GM12873 (cell line): ENCODE data around the gene CD44.

Experiments used
- CTCF ChIP-seq: IDR thresholded peaks from 2 replicates; pipeline ENCODE4 v1.5.1; 2012; ENCODE audit warnings: low read depth, mild to moderate bottlenecking, moderate library complexity, low read length, control low read depth; ENCODE audit not compliant: insufficient read depth; ENCODE audit errors: missing control alignments

CD44 gene

GRCh38 chr11:35250621-35251020, 111.7 kb downstream of the CD44 start:
- no peak for TF ChIP-seq CTCF

GRCh38 chr11:35253237-35253636, 114.3 kb downstream of the CD44 start:
- TF ChIP-seq CTCF = no peak

- TF ChIP-seq CTCF = no peak
Observed at GRCh38 chr11:35255514-35255913, 116.5 kb downstream of the CD44 start.

GRCh38 chr11:35256296-35256695, 117.3 kb downstream of the CD44 start:
- TF ChIP-seq CTCF = no peak

GRCh38 chr11:35257281-35257680, 118.3 kb downstream of the CD44 start:
- no peak for TF ChIP-seq CTCF

- TF ChIP-seq CTCF = no peak
Observed at GRCh38 chr11:35259529-35259928, 120.6 kb downstream of the CD44 start.

- no peak for TF ChIP-seq CTCF
Observed at GRCh38 chr11:35260342-35260985, 121.5 kb downstream of the CD44 start.
